HCT116 (cell line): ENCODE data around the gene RNF175. TPM values are rescaled to one million over a fixed set of nuclear protein-coding genes. Genes with fewer than 3 reads are reported as not detected.

Experiments
- ATAC-seq: fragments of 200-7000 bp; cut with Tn5 transposase; 2 replicates; pipeline ENCODE4 v1.9.1; 2020; ENCODE audit warnings: mild to moderate bottlenecking, moderate library complexity
- Bru-seq: library from RNA; stranded (reverse); fragments of 400-500 nt; gene quantifications from one replicate; lab custom pipeline; 2021; lab: Mats Ljungman, UMichigan
- BruChase-seq, 2 experiments: library from RNA; stranded (reverse); fragments of 400-500 nt; gene quantifications; one replicate each; lab custom pipeline; 2021; lab: Mats Ljungman, UMichigan
- BruUV-seq: library from RNA; stranded (reverse); fragments of 400-500 nt; replicated peaks from 2 replicates; lab custom pipeline; 2021; lab: Mats Ljungman, UMichigan
- CTCF ChIA-PET: fragments of 300-600 bp; sonication (Branson Sonifier 250); formaldehyde crosslinking; loops from one replicate; lab custom pipeline; 2021; ENCODE audit warnings: antibody characterized with exemption; lab: Charles Lee
- POLR2A ChIA-PET: fragments of 300-600, 350-600 bp; sonication (Branson Sonifier 250); formaldehyde crosslinking; loops from one replicate; lab custom pipeline; 2021; ENCODE audit warnings: antibody characterized with exemption; lab: Charles Lee
- RAD21 ChIA-PET, 2 experiments: fragments of 300-600 bp; sonication (Branson Sonifier 250); formaldehyde crosslinking; loops; one replicate each; lab custom pipeline; 2023; ENCODE audit warnings: low total read pairs in 2 of 2; ENCODE audit not compliant: uncharacterized antibody in 2 of 2, unreplicated experiment in 2 of 2, low non-redundant PET in 1 of 2; lab: Charles Lee
- DNase-seq: peaks from one replicate; pipeline ENCODE4 v3.0.0-alpha.2; 2010; ENCODE audit warnings: low read depth, low spot score
- H2AFZ ChIP-seq: fragments of 200-600 bp; shearing (Covaris generic), sonication (generic); 2 replicates; pipeline ENCODE4 v1.6.1; 2017; ENCODE audit warnings: low read depth, mixed run types, mixed read lengths, antibody characterized with exemption, low read length; ENCODE audit not compliant: poor library complexity, severe bottlenecking
- H3K27ac ChIP-seq: 2 replicates; pipeline ENCODE4 v1.5.1; 2012; ENCODE audit warnings: low read depth, low read length
- H3K27me3 ChIP-seq: fragments of 200-600 bp; sonication (generic); 2 replicates; pipeline ENCODE4 v1.6.1; 2016; ENCODE audit warnings: mixed run types, low read length, mixed read lengths; ENCODE audit not compliant: insufficient read depth
- H3K36me3 ChIP-seq, 2 experiments: fragments of 200-500 bp in 1 of 2; fragments of 200-600 bp in 1 of 2; sonication (Bioruptor generic) in 1 of 2; sonication (generic) in 1 of 2; 2 replicates each; pipeline versions ENCODE4 v1.5.1 to v1.6.1; 2014 to 2016; ENCODE audit warnings: low read length in 2 of 2, inconsistent platforms in 1 of 2, mixed read lengths in 1 of 2, mixed run types in 1 of 2; ENCODE audit not compliant: insufficient read depth in 2 of 2, control insufficient read depth in 1 of 2
- H3K4me1 ChIP-seq, 2 experiments: fragments of 200-600 bp in 1 of 2; sonication (generic) in 1 of 2; 2 replicates each; pipeline versions ENCODE4 v1.5.1 to v1.6.1; 2012 to 2017; ENCODE audit warnings: low read length in 2 of 2, inconsistent platforms in 1 of 2, mild to moderate bottlenecking in 1 of 2, mixed read lengths in 1 of 2, mixed run types in 1 of 2, moderate library complexity in 1 of 2; ENCODE audit not compliant: insufficient read depth in 2 of 2, control insufficient read depth in 1 of 2
- H3K4me2 ChIP-seq: fragments of 200-600 bp; sonication (generic); 2 replicates; pipeline ENCODE4 v1.6.1; 2017; ENCODE audit warnings: mixed run types, low read length, mixed read lengths
- H3K4me3 ChIP-seq, 2 experiments: fragments of 200-600 bp in 1 of 2; sonication (generic) in 1 of 2; replicated peaks in 1 of 2; 2 replicates each; pipeline ENCODE4 v1.5.1; 2011 to 2016; ENCODE audit warnings: low read length in 2 of 2, control low read depth in 1 of 2, low read depth in 1 of 2, mild to moderate bottlenecking in 1 of 2, mixed read lengths in 1 of 2, mixed run types in 1 of 2
- H3K79me2 ChIP-seq: fragments of 200-600 bp; sonication (generic); 2 replicates; pipeline ENCODE4 v1.6.1; 2017; ENCODE audit warnings: mild to moderate bottlenecking, mixed run types, low read length, moderate library complexity, mixed read lengths; ENCODE audit not compliant: insufficient read depth
- H3K9ac ChIP-seq: fragments of 200-600 bp; sonication (generic); 2 replicates; pipeline ENCODE4 v1.6.1; 2016; ENCODE audit warnings: low read length, mixed read lengths
- H3K9me2 ChIP-seq: fragments of 200-600 bp; sonication (generic), shearing (Covaris generic); 2 replicates; pipeline ENCODE4 v1.6.1; 2017; ENCODE audit warnings: mixed run types, mild to moderate bottlenecking, moderate library complexity; ENCODE audit not compliant: insufficient read depth
- H3K9me3 ChIP-seq, 2 experiments: fragments of 200-500 bp in 1 of 2; fragments of 200-600 bp in 1 of 2; sonication (Bioruptor generic) in 1 of 2; sonication (generic) in 1 of 2; 2 replicates each; pipeline ENCODE4 v1.6.1; 2014 to 2017; ENCODE audit warnings: low read length in 2 of 2, mixed read lengths in 2 of 2, inconsistent platforms in 1 of 2, low read depth in 1 of 2, mild to moderate bottlenecking in 1 of 2, mixed run types in 1 of 2, moderate library complexity in 1 of 2; ENCODE audit not compliant: control insufficient read depth in 1 of 2, insufficient read depth in 1 of 2
- H4K20me1 ChIP-seq: fragments of 200-600 bp; sonication (generic), shearing (Covaris generic); 2 replicates; pipeline ENCODE4 v1.6.1; 2017; ENCODE audit warnings: mixed run types, mild to moderate bottlenecking, moderate library complexity; ENCODE audit not compliant: insufficient read depth
- CBX3 ChIP-seq: IDR thresholded peaks from 2 replicates; pipeline ENCODE4 v1.6.1; 2012; ENCODE audit warnings: low read depth
- CEBPB ChIP-seq: IDR thresholded peaks from 2 replicates; pipeline ENCODE4 v1.6.1; 2012; ENCODE audit warnings: low read depth
- EZH2 ChIP-seq: fragments of 200-600 bp; sonication (generic); IDR thresholded peaks from 2 replicates; pipeline ENCODE4 v1.6.1; 2017; ENCODE audit warnings: antibody characterized with exemption, mixed run types
- EZH2phosphoT487 ChIP-seq: fragments of 200-600 bp; IDR thresholded peaks from 2 replicates; pipeline ENCODE4 v1.6.1; 2018; ENCODE audit warnings: antibody characterized with exemption, borderline replicate concordance
- FOSL1 ChIP-seq: IDR thresholded peaks from 2 replicates; pipeline ENCODE4 v1.6.1; 2012; ENCODE audit warnings: low read depth
- JUND ChIP-seq: IDR thresholded peaks from 2 replicates; pipeline ENCODE4 v1.6.1; 2012
- POLR2A ChIP-seq: IDR thresholded peaks from 2 replicates; pipeline ENCODE4 v1.7.0; 2011; ENCODE audit warnings: borderline replicate concordance; ENCODE audit not compliant: insufficient read depth, insufficient read length; ENCODE audit errors: extremely low read depth
- POLR2AphosphoS5 ChIP-seq: IDR thresholded peaks from 2 replicates; pipeline ENCODE4 v1.6.1; 2011; ENCODE audit warnings: mild to moderate bottlenecking, low read depth, low read length, moderate library complexity
- RAD21 ChIP-seq: IDR thresholded peaks from 2 replicates; pipeline ENCODE4 v1.6.1; 2012; ENCODE audit warnings: low read depth, mild to moderate bottlenecking
- SIN3A ChIP-seq: IDR thresholded peaks from 2 replicates; pipeline ENCODE4 v1.6.1; 2012; ENCODE audit warnings: low read depth
- SP1 ChIP-seq: IDR thresholded peaks from 2 replicates; pipeline ENCODE4 v1.6.1; 2012; ENCODE audit warnings: low read depth
- TCF7L2 ChIP-seq: IDR thresholded peaks from 2 replicates; pipeline ENCODE4 v1.7.0; 2011; ENCODE audit warnings: borderline replicate concordance, inconsistent platforms; ENCODE audit not compliant: insufficient read depth, insufficient read length; ENCODE audit errors: extremely low read depth
- YY1 ChIP-seq: IDR thresholded peaks from 2 replicates; pipeline ENCODE4 v1.6.1; 2011; ENCODE audit warnings: low read length, low read depth, moderate library complexity, mild to moderate bottlenecking; ENCODE audit not compliant: insufficient replicate concordance; ENCODE audit errors: extremely low read depth
- ZFX ChIP-seq: fragments of 450-650 bp; IDR thresholded peaks from 2 replicates; pipeline ENCODE4 v1.6.1; 2017
- ZNF274 ChIP-seq: fragments of 200-500 bp; sonication (Bioruptor generic); IDR thresholded peaks from 2 replicates; pipeline ENCODE4 v1.6.1; 2014; ENCODE audit warnings: mild to moderate bottlenecking, low read depth, low read length, inconsistent platforms
- intact Hi-C: fragments of 100-400 bp; cut with micrococcal nuclease; formaldehyde crosslinking; loops from 2 replicates; pipeline ENCODE4 v1.10.0; 2022
- long read RNA-seq: library from polyadenylated mRNA; unstranded; transcript quantifications from one replicate; pipeline ENCODE4 v2.0.0, GENCODE V29; 2021; ENCODE audit not compliant: unreplicated experiment
- polyA plus RNA-seq: library from polyadenylated mRNA; unstranded; fragments of >200 nt; gene quantifications from 2 replicates; pipeline ENCODE4 v1.2.1, GENCODE V29; 2012; ENCODE audit warnings: missing spikeins
- total RNA-seq: library from RNA; stranded (reverse); gene quantifications from one replicate; pipeline ENCODE4 v1.2.1, GENCODE V29; 2021; ENCODE audit not compliant: unreplicated experiment
- TF ChIP-seq, protein P1 (sequence below), 3 experiments: fragments of 200-600 bp in 1 of 3; sonication (generic) in 1 of 3; IDR thresholded peaks in 2 of 3; conservative IDR thresholded peaks in 1 of 3; 2 replicates each; pipeline ENCODE4 v1.5.1; 2012 to 2017; ENCODE audit warnings: low read depth in 2 of 3, low read length in 2 of 3, antibody characterized with exemption in 1 of 3, borderline replicate concordance in 1 of 3, control low read depth in 1 of 3, mild to moderate bottlenecking in 1 of 3, mixed read lengths in 1 of 3, mixed run types in 1 of 3, moderate library complexity in 1 of 3; ENCODE audit not compliant: insufficient read depth in 1 of 3
- TF ChIP-seq, protein P2 (sequence below): IDR thresholded peaks from 2 replicates; pipeline ENCODE4 v1.6.1; 2012; ENCODE audit warnings: low read depth

RNF175 gene
- not detected for total RNA-seq
- not detected in 2 replicates for polyA plus RNA-seq
- Bru-seq, nascent RNA: not detected
- not detected for BruChase-seq, experiment 1, labeled RNA remaining after a 6-hour chase
- not detected for BruChase-seq, experiment 2, labeled RNA remaining after a 2-hour chase
- long read RNA-seq: 0 reads

DNA sequence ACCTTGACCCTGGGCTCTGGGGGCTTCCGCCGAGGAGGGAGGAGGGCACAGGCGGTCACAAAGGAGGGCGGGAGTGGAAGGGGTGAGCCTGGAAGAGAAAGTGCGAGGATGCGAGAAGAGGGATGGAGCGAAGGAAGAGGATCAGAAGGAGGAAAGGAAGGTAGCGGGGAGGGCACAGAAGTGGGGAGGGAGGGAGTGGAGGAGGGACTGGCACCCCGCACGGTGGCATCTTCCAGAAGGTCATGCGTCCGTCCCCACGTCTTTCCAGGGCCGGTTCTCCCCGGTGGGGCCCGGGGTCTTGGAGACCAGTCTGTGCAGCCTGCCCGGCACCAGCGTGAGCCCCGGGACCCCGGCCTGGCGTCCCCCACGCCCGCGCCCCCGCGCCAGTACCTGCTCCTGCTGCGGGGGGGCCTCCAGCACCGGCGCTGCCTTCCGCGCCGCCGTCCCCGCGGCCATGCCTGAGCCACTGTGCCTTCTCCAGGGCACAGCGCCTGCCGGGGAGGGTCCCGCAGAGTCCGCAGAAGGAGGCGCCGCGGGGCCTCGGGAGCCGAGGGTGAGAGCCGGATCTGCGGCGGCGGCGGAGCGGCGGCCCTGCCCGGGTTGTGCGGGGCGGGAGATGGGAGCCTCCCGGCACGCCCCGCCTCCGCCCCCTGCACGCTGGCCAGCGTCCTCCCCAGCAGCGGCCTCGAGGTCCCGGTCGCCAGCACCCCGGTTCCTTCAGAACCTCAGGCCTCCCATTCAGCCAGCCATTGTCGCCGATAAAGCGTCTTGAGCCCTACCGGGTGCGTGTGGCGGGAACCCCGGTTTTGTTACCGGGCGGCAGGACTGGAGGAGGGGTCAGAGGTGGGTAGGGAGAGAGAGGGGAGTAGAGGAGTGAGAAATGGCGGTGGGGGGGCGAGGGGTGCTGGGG lies at the start of gene RNF175:
TSS of gene RNF175 (minus strand) at position 618 of the 910 bp plus-strand sequence. CDS start at position 456, 162 bp downstream.
- H3K4me2 ChIP-seq: no peak within 1 kb of the TSS
- no peak within 1 kb of the TSS for H2AFZ ChIP-seq
- H3K36me3 ChIP-seq: no peaks in the 10 kb centered on the region
- H3K4me3 ChIP-seq: no peak within 1 kb of the TSS
- no peaks in the 10 kb centered on the region for H3K9me2 ChIP-seq
- ATAC-seq (no peak), DNase-seq (no peak)
- ChIA-PET CTCF (no interaction called here), POLR2A (no interaction called here), RAD21 (no interaction called here)
- TF ChIP-seq, protein P1, sequence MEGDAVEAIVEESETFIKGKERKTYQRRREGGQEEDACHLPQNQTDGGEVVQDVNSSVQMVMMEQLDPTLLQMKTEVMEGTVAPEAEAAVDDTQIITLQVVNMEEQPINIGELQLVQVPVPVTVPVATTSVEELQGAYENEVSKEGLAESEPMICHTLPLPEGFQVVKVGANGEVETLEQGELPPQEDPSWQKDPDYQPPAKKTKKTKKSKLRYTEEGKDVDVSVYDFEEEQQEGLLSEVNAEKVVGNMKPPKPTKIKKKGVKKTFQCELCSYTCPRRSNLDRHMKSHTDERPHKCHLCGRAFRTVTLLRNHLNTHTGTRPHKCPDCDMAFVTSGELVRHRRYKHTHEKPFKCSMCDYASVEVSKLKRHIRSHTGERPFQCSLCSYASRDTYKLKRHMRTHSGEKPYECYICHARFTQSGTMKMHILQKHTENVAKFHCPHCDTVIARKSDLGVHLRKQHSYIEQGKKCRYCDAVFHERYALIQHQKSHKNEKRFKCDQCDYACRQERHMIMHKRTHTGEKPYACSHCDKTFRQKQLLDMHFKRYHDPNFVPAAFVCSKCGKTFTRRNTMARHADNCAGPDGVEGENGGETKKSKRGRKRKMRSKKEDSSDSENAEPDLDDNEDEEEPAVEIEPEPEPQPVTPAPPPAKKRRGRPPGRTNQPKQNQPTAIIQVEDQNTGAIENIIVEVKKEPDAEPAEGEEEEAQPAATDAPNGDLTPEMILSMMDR (IDR thresholded peaks at IDR 0.05 in 2 of 3, conservative IDR thresholded peaks at IDR 0.05 in 1 of 3; ENCODE audit: borderline replicate concordance in 1 of 3, insufficient read depth in 1 of 3, low read depth in 2 of 3, low read length in 2 of 3): no peak
- TF ChIP-seq SIN3A (no peak), TCF7L2 (no peak), POLR2A (no peak), RAD21 (no peak), JUND (no peak), SP1 (no peak), CBX3 (no peak), ZNF274 (no peak), POLR2AphosphoS5 (no peak), EZH2 (no peak), EZH2phosphoT487 (no peak), ZFX (no peak), CEBPB (no peak), FOSL1 (no peak), YY1 (no peak)
- TF ChIP-seq, protein P2, sequence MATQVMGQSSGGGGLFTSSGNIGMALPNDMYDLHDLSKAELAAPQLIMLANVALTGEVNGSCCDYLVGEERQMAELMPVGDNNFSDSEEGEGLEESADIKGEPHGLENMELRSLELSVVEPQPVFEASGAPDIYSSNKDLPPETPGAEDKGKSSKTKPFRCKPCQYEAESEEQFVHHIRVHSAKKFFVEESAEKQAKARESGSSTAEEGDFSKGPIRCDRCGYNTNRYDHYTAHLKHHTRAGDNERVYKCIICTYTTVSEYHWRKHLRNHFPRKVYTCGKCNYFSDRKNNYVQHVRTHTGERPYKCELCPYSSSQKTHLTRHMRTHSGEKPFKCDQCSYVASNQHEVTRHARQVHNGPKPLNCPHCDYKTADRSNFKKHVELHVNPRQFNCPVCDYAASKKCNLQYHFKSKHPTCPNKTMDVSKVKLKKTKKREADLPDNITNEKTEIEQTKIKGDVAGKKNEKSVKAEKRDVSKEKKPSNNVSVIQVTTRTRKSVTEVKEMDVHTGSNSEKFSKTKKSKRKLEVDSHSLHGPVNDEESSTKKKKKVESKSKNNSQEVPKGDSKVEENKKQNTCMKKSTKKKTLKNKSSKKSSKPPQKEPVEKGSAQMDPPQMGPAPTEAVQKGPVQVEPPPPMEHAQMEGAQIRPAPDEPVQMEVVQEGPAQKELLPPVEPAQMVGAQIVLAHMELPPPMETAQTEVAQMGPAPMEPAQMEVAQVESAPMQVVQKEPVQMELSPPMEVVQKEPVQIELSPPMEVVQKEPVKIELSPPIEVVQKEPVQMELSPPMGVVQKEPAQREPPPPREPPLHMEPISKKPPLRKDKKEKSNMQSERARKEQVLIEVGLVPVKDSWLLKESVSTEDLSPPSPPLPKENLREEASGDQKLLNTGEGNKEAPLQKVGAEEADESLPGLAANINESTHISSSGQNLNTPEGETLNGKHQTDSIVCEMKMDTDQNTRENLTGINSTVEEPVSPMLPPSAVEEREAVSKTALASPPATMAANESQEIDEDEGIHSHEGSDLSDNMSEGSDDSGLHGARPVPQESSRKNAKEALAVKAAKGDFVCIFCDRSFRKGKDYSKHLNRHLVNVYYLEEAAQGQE: no peak
- H3K9ac ChIP-seq: no peak within 1 kb of the TSS
- no peaks in the 10 kb centered on the region for H3K27me3 ChIP-seq
- H3K79me2 ChIP-seq: no peaks in the 10 kb centered on the region
- intact Hi-C loops: loop anchor here (10.0 kb wide), 1 partner anchor 415 kb away; the partner anchor contains the start of gene MND1
- peaks cover 0 to 3% of the 10 kb centered on the region in 2 experiments; a peak in 1 of 4 replicates for H3K4me1 ChIP-seq
- H3K27ac ChIP-seq: no peak within 1 kb of the TSS
- no peaks in the 10 kb centered on the region for H3K9me3 ChIP-seq
- BruUV-seq: no TSS peak
- no peaks in the 10 kb centered on the region for H4K20me1 ChIP-seq
